ENCODE results near the gene FBXO30.

FBXO30 gene

DNA sequence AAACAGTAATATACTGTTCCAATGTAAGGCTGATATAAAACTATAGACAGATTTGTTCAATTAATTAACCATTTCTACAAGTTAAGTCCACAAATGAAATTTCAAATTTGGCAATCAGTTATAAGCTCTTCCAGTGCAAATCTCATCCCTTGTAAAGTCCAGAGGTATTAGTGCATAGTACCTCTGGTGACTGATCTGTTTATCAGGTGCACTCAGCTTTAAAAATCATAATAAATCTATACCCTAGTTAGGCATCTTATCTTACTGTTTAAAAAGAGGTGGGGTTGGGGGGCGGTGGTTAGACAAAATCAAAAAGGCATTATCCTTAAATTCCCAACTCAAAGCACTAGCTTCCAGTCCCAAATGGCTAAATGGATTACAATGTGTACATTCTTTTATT lies 2.9 kb downstream of the FBXO30 start:
- TF ChIP-seq GATA1 (IDR thresholded peaks at IDR 0.05; ENCODE audit: low read depth, low read length) (no peak), POLR2A (IDR thresholded peaks at IDR 0.05; ENCODE audit: low read length) (no peak)
- peak in 1 of 2 experiments; percentile 20 for DNase-seq

DNA sequence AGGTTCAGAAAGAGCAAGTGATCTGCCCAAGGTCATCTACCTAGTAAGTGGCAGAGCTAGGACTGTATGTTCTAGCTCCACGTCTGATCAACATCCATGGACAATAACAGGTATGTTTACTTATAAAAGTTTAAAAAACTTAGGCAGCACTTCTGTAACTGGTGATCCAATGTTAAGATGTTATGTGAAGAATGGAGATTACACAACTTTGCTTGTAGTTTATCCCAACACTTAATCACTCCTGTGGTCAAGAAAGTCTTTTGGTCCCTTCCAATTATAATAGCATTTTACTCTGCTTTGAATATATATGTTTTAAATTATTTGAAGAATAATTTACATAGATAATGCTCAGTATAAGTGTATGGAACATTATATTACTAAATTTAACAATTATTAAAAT lies 4.8 kb downstream of the FBXO30 start:
- TF ChIP-seq POLR2A (IDR thresholded peaks at IDR 0.05; ENCODE audit: low read length) (no peak), GATA1 (IDR thresholded peaks at IDR 0.05; ENCODE audit: low read depth, low read length) (no peak)
- no peak for DNase-seq

DNA sequence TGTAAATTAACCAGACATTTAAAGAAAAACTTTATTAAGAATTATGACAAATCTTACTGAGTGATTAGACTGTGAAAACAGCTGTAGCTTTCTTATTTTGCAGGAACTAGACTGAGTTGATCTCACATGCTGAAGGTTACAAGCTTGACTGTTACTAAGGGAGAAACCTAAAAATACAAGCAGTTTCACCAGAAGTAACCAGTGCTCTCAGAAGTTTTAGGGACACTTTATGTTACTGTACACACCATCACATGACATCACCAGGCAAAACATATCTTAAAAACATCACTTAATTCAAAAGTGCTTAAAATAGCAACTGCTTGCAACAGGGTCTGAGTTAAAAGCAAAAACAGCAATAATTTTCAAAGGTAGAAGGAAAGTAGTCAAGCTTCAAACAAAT lies 5.4 kb downstream of the FBXO30 start:
- no peak for TF ChIP-seq GATA1 (IDR thresholded peaks at IDR 0.05; ENCODE audit: low read depth, low read length)
- DNase-seq: peak in 1 of 2 experiments; percentile 20

DNA sequence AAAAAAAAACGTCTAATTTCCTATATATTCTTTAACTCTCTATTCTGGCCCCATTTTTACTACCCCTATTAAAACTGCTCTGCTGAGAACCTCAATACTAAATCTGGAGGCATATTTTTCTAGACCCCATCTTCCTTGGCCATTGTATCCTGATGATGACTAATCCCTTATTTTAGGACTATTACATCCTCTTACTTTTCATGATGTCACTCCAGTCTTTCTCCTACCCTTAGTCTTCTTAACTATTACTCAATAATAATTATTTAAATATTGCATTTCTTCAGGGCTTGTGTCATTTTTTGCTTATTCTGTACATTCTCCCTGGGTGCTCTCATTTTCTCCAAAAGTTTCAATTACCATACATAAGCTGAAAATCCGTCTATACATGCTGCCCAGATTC lies 6.4 kb downstream of the FBXO30 start:
- DNase-seq: peak in 1 of 2 experiments; percentile 33

DNA sequence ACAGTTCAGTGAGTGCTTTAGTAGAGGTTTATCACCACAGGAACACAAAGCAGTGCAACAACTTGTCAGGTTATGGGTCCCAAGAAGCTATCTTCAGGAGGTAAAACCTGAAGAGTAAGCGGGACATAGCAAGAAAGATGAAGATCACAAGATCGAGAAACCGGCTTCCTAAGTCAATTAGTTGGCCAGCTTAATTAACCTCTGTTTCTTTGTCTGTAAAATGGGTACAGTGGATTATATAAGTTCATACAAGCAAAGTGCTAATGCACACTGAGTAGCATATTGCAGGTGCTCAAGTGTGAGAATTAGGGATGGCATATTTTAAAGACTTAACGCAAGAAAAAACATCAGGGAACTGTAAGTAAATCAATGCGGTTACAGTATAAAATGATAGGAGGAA lies 12.5 kb downstream of the FBXO30 start:
- no peak for DNase-seq
- TF ChIP-seq POLR2A (IDR thresholded peaks at IDR 0.05; ENCODE audit: low read length) (no peak), GATA1 (IDR thresholded peaks at IDR 0.05; ENCODE audit: low read depth, low read length) (no peak)

More for the DNA sequence above, 6.4 kb downstream of the FBXO30 start:
- TF ChIP-seq POLR2A (IDR thresholded peaks at IDR 0.05; ENCODE audit: low read length) (no peak), GATA1 (IDR thresholded peaks at IDR 0.05; ENCODE audit: low read depth, low read length) (no peak)

DNA sequence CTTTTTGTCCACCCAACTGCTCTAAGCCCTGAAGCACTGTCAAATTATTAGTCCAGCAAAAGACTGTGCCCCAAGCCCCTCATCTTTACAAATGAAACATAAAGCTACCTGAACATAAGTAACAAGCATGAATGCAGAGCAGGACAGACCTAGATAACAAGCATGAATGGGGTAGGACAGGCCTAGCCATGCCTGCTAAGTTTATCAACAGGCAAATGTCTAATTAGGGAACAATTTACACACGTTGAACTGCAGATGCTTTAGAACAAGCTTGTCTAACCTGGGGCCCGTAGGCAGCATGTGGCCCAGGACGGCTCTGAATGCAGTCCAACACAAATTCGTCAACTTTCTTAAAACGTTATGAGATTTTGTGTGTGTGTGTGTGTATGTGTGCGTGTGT lies 13.6 kb downstream of the FBXO30 start:
- no peak for TF ChIP-seq GATA1 (IDR thresholded peaks at IDR 0.05; ENCODE audit: low read depth, low read length)
- no peak for TF ChIP-seq POLR2A (IDR thresholded peaks at IDR 0.05; ENCODE audit: low read length)
- DNase-seq: no peak

DNA sequence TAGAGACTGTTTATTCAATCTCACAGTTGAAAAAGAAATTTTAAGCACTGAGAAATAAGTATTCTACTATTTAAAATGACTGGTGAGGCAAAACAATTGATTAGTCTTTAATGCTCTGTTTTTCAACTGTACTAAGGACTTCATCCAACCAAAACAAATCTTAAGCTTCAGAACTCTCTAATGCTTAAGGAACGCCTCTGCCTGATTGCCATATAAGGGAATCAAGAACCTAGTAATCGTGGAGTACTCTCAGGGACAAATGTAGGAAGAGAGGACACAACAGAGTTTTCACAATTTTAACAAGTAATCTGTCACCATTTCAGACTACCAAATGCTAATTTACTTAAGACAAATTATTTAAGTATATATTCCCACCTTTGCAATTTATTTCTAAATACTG lies 16.1 kb downstream of the FBXO30 start:
- DNase-seq: no peak
- TF ChIP-seq GATA1 (IDR thresholded peaks at IDR 0.05; ENCODE audit: low read depth, low read length) (no peak), POLR2A (IDR thresholded peaks at IDR 0.05; ENCODE audit: low read length) (no peak)

DNA sequence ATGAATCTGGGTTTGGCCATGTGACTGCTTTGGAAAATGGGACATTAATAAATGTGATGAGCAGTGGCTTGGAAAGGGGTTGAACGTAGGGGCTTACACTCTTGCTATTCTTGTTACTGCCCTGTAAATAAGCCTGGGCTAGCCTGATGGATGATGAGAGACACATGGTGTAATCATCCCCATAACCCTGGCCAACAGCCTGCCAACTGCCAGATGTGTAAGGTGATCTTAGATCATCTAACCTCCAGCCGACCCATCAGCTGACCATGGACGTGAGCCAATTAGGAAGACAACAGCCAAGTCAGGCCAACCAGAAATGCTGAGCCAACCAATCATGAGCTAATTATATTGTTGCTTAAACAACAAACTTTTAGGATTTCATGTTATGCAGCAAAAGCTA lies 25.2 kb downstream of the FBXO30 start:
- peak; percentile 19 to 34 for DNase-seq

DNA sequence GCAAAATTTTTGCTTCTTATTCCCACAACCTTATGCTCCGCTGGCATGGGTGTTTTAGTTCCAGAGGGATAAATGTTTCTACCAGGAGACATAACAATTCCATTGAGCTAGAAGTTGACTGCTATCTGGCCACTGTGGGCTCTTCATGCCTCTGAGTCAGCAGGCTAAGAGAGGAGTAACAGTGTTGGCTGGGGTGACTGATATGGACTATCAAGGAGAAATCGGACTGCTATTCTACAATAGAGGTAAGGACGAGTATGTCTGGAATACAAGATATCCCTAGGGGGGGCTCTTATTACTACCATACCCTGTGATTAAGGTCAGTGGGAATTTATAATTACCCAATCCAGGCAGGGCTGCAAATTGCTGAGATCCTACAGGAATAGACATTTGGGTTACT lies 26.9 kb downstream of the FBXO30 start:
- DNase-seq: peak in 1 of 2 experiments; percentile 28
- TF ChIP-seq GATA1 (IDR thresholded peaks at IDR 0.05; ENCODE audit: low read depth, low read length) (no peak), POLR2A (IDR thresholded peaks at IDR 0.05; ENCODE audit: low read length) (no peak)

More for the DNA sequence above, 25.2 kb downstream of the FBXO30 start:
- TF ChIP-seq POLR2A (IDR thresholded peaks at IDR 0.05; ENCODE audit: low read length): no peak
- no peak for TF ChIP-seq GATA1 (IDR thresholded peaks at IDR 0.05; ENCODE audit: low read depth, low read length)

DNA sequence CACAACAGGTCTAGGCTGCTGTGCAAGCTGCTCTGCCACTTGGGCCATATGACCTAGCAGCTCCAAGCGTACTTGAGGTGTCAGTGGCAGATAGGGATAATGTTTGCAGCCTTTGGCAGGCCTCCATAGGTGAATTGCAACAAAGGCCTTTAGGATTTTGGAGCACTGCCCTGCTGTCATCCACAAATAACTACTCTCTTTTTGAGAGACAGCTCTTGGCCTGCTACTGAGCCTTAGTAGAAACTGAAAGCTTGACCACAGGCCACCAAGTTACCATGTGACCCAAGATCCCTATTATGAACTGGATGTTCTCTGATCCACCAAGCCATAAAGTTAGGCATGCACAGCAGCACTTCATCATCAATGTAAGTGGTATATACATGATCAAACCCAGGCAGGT lies 29.9 kb downstream of the FBXO30 start:
- DNase-seq: no peak
- TF ChIP-seq POLR2A (IDR thresholded peaks at IDR 0.05; ENCODE audit: low read length) (no peak), GATA1 (IDR thresholded peaks at IDR 0.05; ENCODE audit: low read depth, low read length) (no peak)

DNA sequence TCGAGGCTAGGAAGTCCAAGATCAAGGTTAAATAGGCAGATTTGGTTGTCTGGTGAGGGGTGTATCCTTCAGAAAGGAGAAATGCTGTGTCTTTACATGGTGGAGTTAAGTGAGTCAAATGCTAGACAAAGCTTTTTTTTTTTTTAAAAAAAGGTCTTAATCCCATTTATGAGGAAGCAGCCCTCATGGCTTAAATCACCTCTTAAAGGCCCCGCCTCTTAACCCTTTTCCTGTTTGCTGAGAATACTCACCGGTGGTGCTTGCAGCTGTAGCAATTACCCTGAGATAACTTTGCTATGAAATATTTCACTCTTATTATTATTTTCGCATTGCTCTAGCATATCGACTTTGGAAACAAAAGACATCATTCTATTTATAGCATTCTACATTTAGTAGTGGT lies 30.8 kb downstream of the FBXO30 start:
- no peak for DNase-seq
- no peak for TF ChIP-seq POLR2A (IDR thresholded peaks at IDR 0.05; ENCODE audit: low read length)
- no peak for TF ChIP-seq GATA1 (IDR thresholded peaks at IDR 0.05; ENCODE audit: low read depth, low read length)

DNA sequence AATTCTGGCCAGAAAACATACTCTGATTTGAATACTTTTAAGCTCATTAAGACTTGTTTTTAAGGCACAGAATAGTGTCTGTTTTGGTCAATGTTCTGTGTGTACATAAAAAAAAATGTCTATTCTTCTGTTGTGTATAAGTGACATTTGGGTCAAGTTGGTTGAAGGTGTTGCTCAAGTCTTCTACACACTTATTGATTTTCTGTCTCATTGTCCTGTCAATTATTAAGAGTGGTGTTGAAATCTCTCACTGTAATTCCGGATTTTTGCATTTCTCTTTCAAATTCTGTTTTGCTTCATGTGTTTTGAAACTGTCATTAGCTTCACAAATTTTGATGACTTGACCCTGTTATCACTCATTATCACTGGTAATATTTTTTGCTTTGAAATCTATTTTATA lies 41.7 kb downstream of the FBXO30 start:
- TF ChIP-seq POLR2A (IDR thresholded peaks at IDR 0.05; ENCODE audit: low read length) (no peak), GATA1 (IDR thresholded peaks at IDR 0.05; ENCODE audit: low read depth, low read length) (no peak)
- DNase-seq: no peak

DNA sequence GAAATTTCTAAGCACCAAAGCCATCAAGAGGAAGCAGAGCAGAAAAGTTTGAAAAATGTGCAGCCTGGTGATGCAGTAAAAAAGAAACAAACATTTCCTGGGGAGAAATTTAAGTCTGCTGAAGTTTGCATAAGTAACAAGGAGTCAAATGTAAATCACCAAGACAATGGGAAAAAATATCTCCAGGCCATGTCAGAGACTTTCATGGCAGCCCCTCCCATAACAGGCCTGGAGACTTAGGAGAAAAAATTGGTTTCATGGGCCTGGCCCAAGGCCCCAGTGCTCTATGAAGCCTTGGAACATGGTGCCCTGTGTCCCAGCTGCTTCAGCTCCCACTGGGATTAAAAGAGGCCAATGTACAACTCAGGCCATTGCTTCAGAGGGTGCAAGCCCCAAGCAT lies 49.1 kb downstream of the FBXO30 start:
- TF ChIP-seq GATA1 (IDR thresholded peaks at IDR 0.05; ENCODE audit: low read depth, low read length) (no peak), POLR2A (IDR thresholded peaks at IDR 0.05; ENCODE audit: low read length) (no peak)

DNA sequence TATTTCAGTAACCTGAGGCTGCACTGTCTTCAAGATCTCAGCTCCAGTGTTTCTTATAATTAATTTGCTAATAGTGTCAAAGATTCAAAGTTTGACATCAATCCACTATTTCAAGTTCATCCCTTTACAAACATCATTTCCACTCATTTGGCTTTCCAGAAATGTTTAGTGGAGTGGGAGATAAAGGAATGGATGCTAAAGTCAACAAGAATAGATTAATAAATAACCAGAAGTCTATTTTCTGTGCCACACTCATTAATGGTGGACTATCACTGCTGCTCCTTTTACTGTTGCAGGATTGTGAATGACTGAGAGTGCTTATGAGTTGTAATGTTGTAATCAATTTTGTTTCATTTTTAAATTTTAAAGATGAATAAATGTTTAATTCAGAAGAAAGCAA lies 50.9 kb downstream of the FBXO30 start:
- DNase-seq: no peak
- TF ChIP-seq POLR2A (IDR thresholded peaks at IDR 0.05; ENCODE audit: low read length) (no peak), GATA1 (IDR thresholded peaks at IDR 0.05; ENCODE audit: low read depth, low read length) (no peak)

More for the DNA sequence above, 49.1 kb downstream of the FBXO30 start:
- DNase-seq: no peak

DNA sequence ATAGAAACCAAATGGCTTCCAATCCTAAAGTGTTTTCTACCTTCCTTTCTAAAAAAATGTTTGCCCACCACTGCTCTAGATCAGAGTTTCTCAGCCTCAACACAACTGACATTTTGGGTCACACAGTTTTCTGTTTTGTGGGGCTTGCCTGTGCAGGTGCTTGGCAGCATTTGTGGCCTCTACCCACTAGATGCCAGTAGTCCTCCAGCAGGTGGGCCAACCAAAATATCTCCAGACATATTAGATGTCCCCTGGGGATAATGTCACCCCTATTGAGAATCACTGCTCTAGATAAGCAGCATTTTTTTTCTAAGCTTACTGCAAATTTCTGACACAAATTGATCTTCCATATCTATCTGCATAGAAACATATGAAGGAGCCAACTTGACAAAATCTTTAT lies 53.0 kb downstream of the FBXO30 start:
- no peak for TF ChIP-seq GATA1 (IDR thresholded peaks at IDR 0.05; ENCODE audit: low read depth, low read length)
- no peak for TF ChIP-seq POLR2A (IDR thresholded peaks at IDR 0.05; ENCODE audit: low read length)
- no peak for DNase-seq

DNA sequence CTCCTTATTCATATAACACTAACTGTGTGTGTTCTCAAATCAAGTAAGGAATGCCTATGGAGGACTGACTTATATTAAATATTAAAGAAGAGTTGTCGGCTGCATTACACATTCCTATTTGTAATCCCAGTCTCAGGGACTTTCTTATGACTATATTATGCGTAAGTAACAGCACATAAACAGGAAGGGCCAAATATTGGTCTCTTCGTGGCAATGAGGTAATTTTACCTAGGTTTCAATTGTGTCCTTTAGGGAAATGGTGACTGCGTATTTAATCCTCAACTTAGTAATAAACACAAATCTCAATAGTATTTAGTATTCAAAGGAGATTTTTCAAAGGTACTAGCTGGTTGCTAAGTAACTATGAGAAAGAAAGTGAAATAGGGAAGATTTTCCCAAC lies 56.5 kb downstream of the FBXO30 start:
- no peak for TF ChIP-seq POLR2A (IDR thresholded peaks at IDR 0.05; ENCODE audit: low read length)
- no peak for TF ChIP-seq GATA1 (IDR thresholded peaks at IDR 0.05; ENCODE audit: low read depth, low read length)
- no peak for DNase-seq
